GM18868 (cell line): Measurements from ENCODE around the gene KBTBD8.
A peak's percentile ranks its signal among the peaks of the same experiment; 100 is the strongest.

ENCODE experiments used
- ATAC-seq: cut with Tn5 transposase; IDR thresholded peaks from one replicate; pipeline ENCODE4 v1.9.1; 2021; ENCODE audit warnings: mild to moderate bottlenecking, moderate library complexity; ENCODE audit not compliant: unreplicated experiment

Gene KBTBD8

GRCh38 chr3:66998113-66998903 is at the start of gene KBTBD8:
Gene KBTBD8 (plus strand): TSS chr3:66998307. CDS start chr3:66998356, 49 bp downstream.
- ATAC-seq, result peak; percentile 89

- ATAC-seq, result no peak
These were observed 49.3 kb upstream of the KBTBD8 start for GRCh38 chr3:66948838-66949237.

GRCh38 chr3:66949898-66950297 is 48.2 kb upstream of the KBTBD8 start:
- no peak for ATAC-seq

- no peak for ATAC-seq
These were observed 45.8 kb upstream of the KBTBD8 start for GRCh38 chr3:66952357-66952756.

- no peak for ATAC-seq
These were observed 44.1 kb upstream of the KBTBD8 start for GRCh38 chr3:66953934-66954445.

GRCh38 chr3:66956742-66957141 is 41.4 kb upstream of the KBTBD8 start:
- ATAC-seq, result no peak

GRCh38 chr3:66957367-66957766 is 40.7 kb upstream of the KBTBD8 start:
- no peak for ATAC-seq

GRCh38 chr3:66958067-66958466 is 40.0 kb upstream of the KBTBD8 start:
- ATAC-seq, result no peak

GRCh38 chr3:66962664-66963063 is 35.4 kb upstream of the KBTBD8 start:
- no peak for ATAC-seq

GRCh38 chr3:66971245-66971644 is 26.9 kb upstream of the KBTBD8 start:
- ATAC-seq, result no peak

- ATAC-seq, result peak; percentile 98
These were observed 26.1 kb upstream of the KBTBD8 start for GRCh38 chr3:66971891-66972551.

GRCh38 chr3:66980791-66981190 is 17.3 kb upstream of the KBTBD8 start:
- ATAC-seq, result no peak

- no peak for ATAC-seq
These were observed 15.0 kb upstream of the KBTBD8 start for GRCh38 chr3:66983101-66983500.

GRCh38 chr3:66985336-66985920 is 12.7 kb upstream of the KBTBD8 start:
- no peak for ATAC-seq

- ATAC-seq, result no peak
These were observed 11.7 kb upstream of the KBTBD8 start for GRCh38 chr3:66986406-66986805.

- ATAC-seq, result no peak
These were observed 8.9 kb upstream of the KBTBD8 start for GRCh38 chr3:66989241-66989640.

- peak; percentile 85 for ATAC-seq
These were observed 8.0 kb upstream of the KBTBD8 start for GRCh38 chr3:66989860-66990696.

GRCh38 chr3:66991459-66991858 is 6.6 kb upstream of the KBTBD8 start:
- no peak for ATAC-seq

GRCh38 chr3:66993082-66993481 is 5.0 kb upstream of the KBTBD8 start:
- ATAC-seq, result no peak

GRCh38 chr3:66994588-66994987 is 3.5 kb upstream of the KBTBD8 start:
- ATAC-seq, result no peak

- ATAC-seq, result no peak
These were observed 1.4 kb upstream of the KBTBD8 start for GRCh38 chr3:66996696-66997095.
